Activated CD8-positive, alpha-beta memory T cell treated with anti-CD3 and anti-CD28 coated beads, Interleukin-2, amount 50 U/mL, for 1 hour (primary cell): ENCODE data around the gene INKA1.
"Not testable (repeated sequence)": the region's sequence is repeated elsewhere in the genome, so short reads cannot be mapped to it uniquely, and the experiment has no call there.

ENCODE experiments used
- DNase-seq: peaks from one replicate; pipeline ENCODE4 v3.0.0-alpha.2; 2020; ENCODE audit errors: extremely low read depth

INKA1 gene

GRCh38 chr3:49807431-49808114, 4.5 kb downstream of the INKA1 start:
- no peak for DNase-seq

- DNase-seq = no peak
These were observed 9.9 kb downstream of the INKA1 start for GRCh38 chr3:49812916-49813496.

GRCh38 chr3:49813497-49814174, 10.6 kb downstream of the INKA1 start, which contains the start of gene UBA7:
UBA7 (minus strand) TSS chr3:49813953; CDS start chr3:49813787, 166 bp downstream.
- no peak for DNase-seq

- DNase-seq = not testable (repeated sequence)
These were observed 20.1 kb downstream of the INKA1 start for GRCh38 chr3:49823131-49823530.

GRCh38 chr3:49826016-49826415, 23.0 kb downstream of the INKA1 start:
- no peak for DNase-seq

GRCh38 chr3:49831341-49831740, 28.3 kb downstream of the INKA1 start:
- DNase-seq = no peak

- peak; percentile 62 for DNase-seq
These were observed 36.2 kb downstream of the INKA1 start for GRCh38 chr3:49839193-49839809.

GRCh38 chr3:49840388-49840787, 37.3 kb downstream of the INKA1 start:
- DNase-seq = no peak

GRCh38 chr3:49841126-49841696, 38.1 kb downstream of the INKA1 start:
- no peak for DNase-seq

GRCh38 chr3:49841806-49842205, 38.7 kb downstream of the INKA1 start:
- no peak for DNase-seq

- DNase-seq = no peak
These were observed 39.9 kb downstream of the INKA1 start for GRCh38 chr3:49842843-49843517.

GRCh38 chr3:49844464-49845183, 41.6 kb downstream of the INKA1 start:
- no peak for DNase-seq

- no peak for DNase-seq
These were observed 42.6 kb downstream of the INKA1 start for GRCh38 chr3:49845694-49846093.
